ENCODE data around the gene SHISA3.

- TF ChIP-seq EZH2 (IDR thresholded peaks at IDR 0.05; ENCODE audit: insufficient read depth, poor library complexity, severe bottlenecking): no peak
- TF ChIP-seq EZH2phosphoT487 (IDR thresholded peaks at IDR 0.05; ENCODE audit: insufficient read depth, low read depth): no peak
These were observed 42.8 kb downstream of the SHISA3 start for GRCh38 chr4:42440083-42440482.
